HepG2 (cell line): Measurements from ENCODE around the gene PFDN1. TPM values are rescaled to one million over a fixed set of nuclear protein-coding genes. Genes with fewer than 3 reads are reported as not detected.

Source experiments
- ATF4 ChIP-seq, 2 experiments: fragments of 450-650 bp in 1 of 2; sonication (generic) in 1 of 2; formaldehyde crosslinking; IDR thresholded peaks; 2 replicates each; pipeline versions ENCODE4 v1.5.0 to v1.8.0; 2020 to 2022; ENCODE audit warnings: mild to moderate bottlenecking in 1 of 2, missing genetic modification reagents in 1 of 2
- CC2D1A ChIP-seq: sonication (generic); formaldehyde crosslinking; IDR thresholded peaks from 2 replicates; pipeline ENCODE4 v1.8.1; 2023; ENCODE audit warnings: mild to moderate bottlenecking, missing genetic modification reagents
- CENPBD1 ChIP-seq: sonication (generic); formaldehyde crosslinking; IDR thresholded peaks from 2 replicates; pipeline ENCODE4 v1.8.0; 2022; ENCODE audit warnings: missing genetic modification reagents, low read depth, mild to moderate bottlenecking, borderline replicate concordance
- ELF3 ChIP-seq: IDR thresholded peaks from 2 replicates; pipeline ENCODE4 v1.6.1; 2016; ENCODE audit warnings: missing genetic modification reagents, missing compliant biosample characterization
- ESRRA ChIP-seq: sonication (generic); formaldehyde crosslinking; IDR thresholded peaks from 2 replicates; pipeline ENCODE4 v1.5.1; 2020; ENCODE audit warnings: mild to moderate bottlenecking, low read depth, missing genetic modification reagents
- HOXA7 ChIP-seq: sonication (generic); formaldehyde crosslinking; IDR thresholded peaks from 2 replicates; pipeline ENCODE4 v1.8.1; 2022; ENCODE audit warnings: mild to moderate bottlenecking, missing genetic modification reagents, moderate library complexity
- MED1 ChIP-seq: sonication (generic); formaldehyde crosslinking; IDR thresholded peaks from 2 replicates; pipeline ENCODE4 v1.4.0; 2020; ENCODE audit warnings: missing genetic modification reagents
- NFE2L1 ChIP-seq: sonication (generic); formaldehyde crosslinking; IDR thresholded peaks from 2 replicates; pipeline ENCODE4 v1.4.0; 2020; ENCODE audit warnings: missing genetic modification reagents, mild to moderate bottlenecking, borderline replicate concordance
- NR2C2 ChIP-seq: sonication (generic); formaldehyde crosslinking; IDR thresholded peaks from 2 replicates; pipeline ENCODE4 v1.4.0; 2020; ENCODE audit warnings: missing genetic modification reagents, mild to moderate bottlenecking, moderate library complexity, borderline replicate concordance
- RNF2 ChIP-seq: fragments of 450-650 bp; conservative IDR thresholded peaks from 2 replicates; pipeline ENCODE4 v1.6.1; 2016; ENCODE audit warnings: low read depth
- SP4 ChIP-seq: sonication (generic); formaldehyde crosslinking; IDR thresholded peaks from 2 replicates; pipeline ENCODE4 v1.8.1; 2023; ENCODE audit warnings: mild to moderate bottlenecking, missing genetic modification reagents
- TAF1 ChIP-seq: sonication (generic); formaldehyde crosslinking; IDR thresholded peaks from 2 replicates; pipeline ENCODE4 v1.4.0; 2020; ENCODE audit warnings: missing genetic modification reagents
- TCF7L2 ChIP-seq: IDR thresholded peaks from 2 replicates; pipeline ENCODE4 v1.6.1; 2011; ENCODE audit warnings: mild to moderate bottlenecking, low read depth, low read length, moderate library complexity
- ZBTB7B ChIP-seq: sonication (generic); formaldehyde crosslinking; IDR thresholded peaks from 2 replicates; pipeline ENCODE4 v1.4.0; 2020; ENCODE audit warnings: missing genetic modification reagents
- ZNF121 ChIP-seq: sonication (generic); formaldehyde crosslinking; IDR thresholded peaks from 2 replicates; pipeline ENCODE4 v1.5.0; 2020; ENCODE audit warnings: mild to moderate bottlenecking, missing genetic modification reagents
- ZNF232 ChIP-seq: sonication (generic); formaldehyde crosslinking; IDR thresholded peaks from 2 replicates; pipeline ENCODE4 v1.4.0; 2020; ENCODE audit warnings: missing genetic modification reagents, borderline replicate concordance
- ZNF503 ChIP-seq: sonication (generic); formaldehyde crosslinking; IDR thresholded peaks from 2 replicates; pipeline ENCODE4 v1.4.0; 2020; ENCODE audit warnings: missing genetic modification reagents
- ZNF879 ChIP-seq: sonication (generic); formaldehyde crosslinking; IDR thresholded peaks from 2 replicates; pipeline ENCODE4 v1.8.1; 2023; ENCODE audit warnings: missing genetic modification reagents
- polyA plus RNA-seq, 8 experiments: library from polyadenylated mRNA; depleted of rRNA in 3 of 8; stranded (reverse) in 7 of 8; unstranded in 1 of 8; fragments of >200 nt; fragmentation: Illumina TruSeq in 4 of 8; extraction: Trizol in 4 of 8; gene quantifications; 2 replicates each; pipeline versions ENCODE4 v1.2.1 to v1.2.3, GENCODE V29; 2011 to 2016; ENCODE audit warnings: low read depth in 4 of 8, missing spikeins in 1 of 8, mixed read lengths in 1 of 8; ENCODE audit not compliant: insufficient read depth in 1 of 8
- total RNA-seq, 5 experiments: library from RNA; depleted of rRNA; stranded (reverse); fragments of >200 nt; fragmentation: Illumina TruSeq; extraction: Trizol; gene quantifications; 2 replicates each; pipeline ENCODE4 v1.2.3, GENCODE V29; 2016; ENCODE audit warnings: low read depth in 1 of 5
- TF ChIP-seq, protein P1 (sequence below): sonication (generic); formaldehyde crosslinking; IDR thresholded peaks from 2 replicates; pipeline ENCODE4 v1.4.0; 2020; ENCODE audit warnings: missing genetic modification reagents, borderline replicate concordance
- TF ChIP-seq, protein P2 (sequence below): sonication (generic); formaldehyde crosslinking; IDR thresholded peaks from 2 replicates; pipeline ENCODE4 v1.4.0; 2020; ENCODE audit warnings: missing genetic modification reagents

PFDN1 gene
- total and polyA plus RNA-seq, 2 of the 13 experiments (the other 11 are each of a cell fraction or from before 2014, with no cell fraction given), result 67.2 to 70.8 TPM

DNA sequence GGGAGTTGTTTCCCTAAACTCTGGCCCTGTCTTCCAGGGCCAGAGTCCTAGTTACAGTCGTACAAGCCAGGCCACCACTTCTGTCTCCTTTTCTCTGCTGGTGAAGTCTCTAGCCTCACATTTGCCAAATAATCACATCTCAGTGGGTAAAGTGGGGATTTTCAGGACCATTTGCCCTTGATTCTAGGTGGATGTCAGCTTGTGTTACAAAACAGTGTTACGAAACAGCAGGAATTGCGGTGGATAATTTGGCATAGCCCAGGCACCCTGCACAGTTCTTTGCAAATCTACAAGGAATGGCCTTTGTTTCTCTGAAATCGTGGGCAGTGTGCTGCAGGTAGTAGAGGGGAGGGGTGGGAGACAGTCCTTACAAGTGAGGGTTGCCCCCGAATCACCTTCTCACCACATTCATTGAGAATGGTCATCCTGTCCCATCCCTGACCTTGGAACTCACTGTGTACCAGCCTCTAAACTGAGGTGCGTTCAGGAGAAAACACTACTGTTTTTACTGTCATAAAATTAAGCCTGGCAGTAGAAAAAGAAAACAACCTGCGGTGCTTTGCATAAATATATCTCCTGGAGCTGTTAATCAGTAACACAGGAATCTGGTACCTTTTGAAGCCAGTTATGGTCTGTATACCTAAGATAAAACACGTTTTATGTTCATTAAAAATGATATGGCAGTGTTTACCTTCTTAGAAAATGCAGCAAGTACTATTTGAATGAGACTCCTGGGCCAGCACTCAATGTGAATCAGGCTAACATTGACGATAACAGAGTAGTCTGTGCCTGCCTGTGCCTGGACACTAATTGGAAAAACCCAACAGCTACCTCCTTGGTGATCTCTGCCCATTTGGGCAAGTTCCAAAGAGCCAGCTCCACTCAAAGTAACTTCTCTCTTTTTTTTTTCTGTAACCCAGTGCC, 83.6 kb downstream of the PFDN1 start (continued):
- TF ChIP-seq ZNF503 (no peak), ZNF232 (CRISPR knock-in tag) (no peak), CC2D1A (CRISPR knock-in tag) (no peak), TCF7L2 (no peak), SP4 (no peak), ELF3 (CRISPR knock-in tag) (0 out of 2 replicates have a peak, but pooled peaks have one; percentile 12), RNF2 (no peak), TAF1 (no peak), CENPBD1 (no peak), ATF4 (CRISPR knock-in tag; IDR thresholded peaks at IDR 0.05) (no peak), NFE2L1 (CRISPR knock-in tag) (no peak), ZNF879 (CRISPR knock-in tag) (no peak), ESRRA (CRISPR knock-in tag) (no peak), MED1 (CRISPR knock-in tag) (peak; percentile 32), ZBTB7B (peak; percentile 56; the same call in 1 of the 2 replicates), NR2C2 (CRISPR knock-in tag) (no peak), ZNF121 (CRISPR knock-in tag) (0 out of 2 replicates have a peak, but pooled peaks have one; percentile 10), HOXA7 (CRISPR knock-in tag) (no peak)
- TF ChIP-seq, protein P1, sequence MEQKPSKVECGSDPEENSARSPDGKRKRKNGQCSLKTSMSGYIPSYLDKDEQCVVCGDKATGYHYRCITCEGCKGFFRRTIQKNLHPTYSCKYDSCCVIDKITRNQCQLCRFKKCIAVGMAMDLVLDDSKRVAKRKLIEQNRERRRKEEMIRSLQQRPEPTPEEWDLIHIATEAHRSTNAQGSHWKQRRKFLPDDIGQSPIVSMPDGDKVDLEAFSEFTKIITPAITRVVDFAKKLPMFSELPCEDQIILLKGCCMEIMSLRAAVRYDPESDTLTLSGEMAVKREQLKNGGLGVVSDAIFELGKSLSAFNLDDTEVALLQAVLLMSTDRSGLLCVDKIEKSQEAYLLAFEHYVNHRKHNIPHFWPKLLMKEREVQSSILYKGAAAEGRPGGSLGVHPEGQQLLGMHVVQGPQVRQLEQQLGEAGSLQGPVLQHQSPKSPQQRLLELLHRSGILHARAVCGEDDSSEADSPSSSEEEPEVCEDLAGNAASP (CRISPR knock-in tag), result peak; percentile 30; the same call in 1 of the 2 replicates
- TF ChIP-seq, protein P2, sequence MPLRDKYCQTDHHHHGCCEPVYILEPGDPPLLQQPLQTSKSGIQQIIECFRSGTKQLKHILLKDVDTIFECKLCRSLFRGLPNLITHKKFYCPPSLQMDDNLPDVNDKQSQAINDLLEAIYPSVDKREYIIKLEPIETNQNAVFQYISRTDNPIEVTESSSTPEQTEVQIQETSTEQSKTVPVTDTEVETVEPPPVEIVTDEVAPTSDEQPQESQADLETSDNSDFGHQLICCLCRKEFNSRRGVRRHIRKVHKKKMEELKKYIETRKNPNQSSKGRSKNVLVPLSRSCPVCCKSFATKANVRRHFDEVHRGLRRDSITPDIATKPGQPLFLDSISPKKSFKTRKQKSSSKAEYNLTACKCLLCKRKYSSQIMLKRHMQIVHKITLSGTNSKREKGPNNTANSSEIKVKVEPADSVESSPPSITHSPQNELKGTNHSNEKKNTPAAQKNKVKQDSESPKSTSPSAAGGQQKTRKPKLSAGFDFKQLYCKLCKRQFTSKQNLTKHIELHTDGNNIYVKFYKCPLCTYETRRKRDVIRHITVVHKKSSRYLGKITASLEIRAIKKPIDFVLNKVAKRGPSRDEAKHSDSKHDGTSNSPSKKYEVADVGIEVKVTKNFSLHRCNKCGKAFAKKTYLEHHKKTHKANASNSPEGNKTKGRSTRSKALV (CRISPR knock-in tag), result no peak
